Astrocyte (in vitro differentiated cells and primary cell): ENCODE results near the gene BCAR3.

Experiments
- CTCF ChIP-seq: IDR thresholded peaks from 2 replicates; pipeline ENCODE4 v1.5.1; 2011; ENCODE audit warnings: low read depth, mild to moderate bottlenecking, inconsistent platforms, low read length, moderate library complexity; ENCODE audit not compliant: insufficient read depth
- EZH2 ChIP-seq: IDR thresholded peaks from 2 replicates; pipeline ENCODE4 v1.6.1; 2012; ENCODE audit warnings: mild to moderate bottlenecking, low read length, inconsistent platforms; ENCODE audit not compliant: insufficient read depth

GRCh38 chr1:93676427-93676826, 5.2 kb downstream of the BCAR3 start:
- TF ChIP-seq CTCF (no peak), EZH2 (no peak)
